ENCODE data around the gene RUNX2. TPM values are rescaled to one million over a fixed set of nuclear protein-coding genes. Genes with fewer than 3 reads are reported as not detected.

The RUNX2 gene
- total RNA-seq, 1 donor from 2014 or later: 26.1 TPM

DNA sequence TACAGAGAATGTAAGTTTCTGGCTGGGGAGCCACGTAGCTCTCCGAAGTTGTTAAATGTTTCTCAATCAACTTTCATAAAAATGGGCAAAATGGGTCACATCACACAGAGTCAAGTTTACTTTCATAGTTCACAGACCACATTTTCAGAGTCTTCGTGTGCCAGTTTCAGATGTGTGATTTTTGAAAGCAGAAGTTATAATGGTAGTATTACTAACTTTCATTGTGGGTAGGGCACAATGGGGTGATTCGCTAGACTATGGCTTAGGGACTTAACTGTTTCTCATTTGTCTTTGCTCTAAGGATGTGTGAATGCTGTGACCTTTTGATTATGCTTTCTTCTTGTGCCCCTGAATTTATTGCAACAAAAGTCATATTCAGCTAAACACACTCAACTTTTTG is 158.6 kb downstream of the RUNX2 start:
- FAIRE-seq (no peak), DNase-seq (ENCODE audit: low read depth) (no peak)
- peaks cover 51% of the 10 kb centered on the region for H3K79me2 ChIP-seq (ENCODE audit: insufficient read depth, low read length)
- Mint-ChIP-seq H3K27me3 (ENCODE audit: low read depth, unreplicated experiment) (no peaks in the 10 kb centered on the region), H3K4me3 (ENCODE audit: unreplicated experiment) (no peak overlapping the region), H3K27ac (ENCODE audit: unreplicated experiment) (no peak overlapping the region), H3K9me3 (ENCODE audit: unreplicated experiment) (no peaks in the 10 kb centered on the region), H3K36me3 (ENCODE audit: low read depth, unreplicated experiment) (peaks cover 9% of the 10 kb centered on the region), H3K4me1 (ENCODE audit: low read depth, unreplicated experiment) (peaks cover 31% of the 10 kb centered on the region)
- H3K36me3 ChIP-seq (ENCODE audit: insufficient read depth, low read length): no peaks in the 10 kb centered on the region
- H3K4me1 ChIP-seq (ENCODE audit: insufficient read depth, low read length): peaks cover 4% of the 10 kb centered on the region
- no peak overlapping the region for H2AFZ ChIP-seq (ENCODE audit: low read depth, low read length)
- TF ChIP-seq, protein P1, sequence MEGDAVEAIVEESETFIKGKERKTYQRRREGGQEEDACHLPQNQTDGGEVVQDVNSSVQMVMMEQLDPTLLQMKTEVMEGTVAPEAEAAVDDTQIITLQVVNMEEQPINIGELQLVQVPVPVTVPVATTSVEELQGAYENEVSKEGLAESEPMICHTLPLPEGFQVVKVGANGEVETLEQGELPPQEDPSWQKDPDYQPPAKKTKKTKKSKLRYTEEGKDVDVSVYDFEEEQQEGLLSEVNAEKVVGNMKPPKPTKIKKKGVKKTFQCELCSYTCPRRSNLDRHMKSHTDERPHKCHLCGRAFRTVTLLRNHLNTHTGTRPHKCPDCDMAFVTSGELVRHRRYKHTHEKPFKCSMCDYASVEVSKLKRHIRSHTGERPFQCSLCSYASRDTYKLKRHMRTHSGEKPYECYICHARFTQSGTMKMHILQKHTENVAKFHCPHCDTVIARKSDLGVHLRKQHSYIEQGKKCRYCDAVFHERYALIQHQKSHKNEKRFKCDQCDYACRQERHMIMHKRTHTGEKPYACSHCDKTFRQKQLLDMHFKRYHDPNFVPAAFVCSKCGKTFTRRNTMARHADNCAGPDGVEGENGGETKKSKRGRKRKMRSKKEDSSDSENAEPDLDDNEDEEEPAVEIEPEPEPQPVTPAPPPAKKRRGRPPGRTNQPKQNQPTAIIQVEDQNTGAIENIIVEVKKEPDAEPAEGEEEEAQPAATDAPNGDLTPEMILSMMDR (IDR thresholded peaks at IDR 0.05; ENCODE audit: insufficient read depth, low read depth, low read length): no peak
- no peaks in the 10 kb centered on the region for H3K27me3 ChIP-seq (ENCODE audit: insufficient read depth, low read length)
- no peaks in the 10 kb centered on the region for H3K9me3 ChIP-seq (ENCODE audit: insufficient read depth, low read depth, low read length)
- no peak overlapping the region for H3K4me3 ChIP-seq (ENCODE audit: insufficient read depth, low read depth, low read length)
- no peak overlapping the region for H3K9ac ChIP-seq (ENCODE audit: low read length)
- H3K27ac ChIP-seq (ENCODE audit: low read depth, low read length): no peak overlapping the region
- no peak overlapping the region for H3K4me2 ChIP-seq (ENCODE audit: low read length)
- H4K20me1 ChIP-seq (ENCODE audit: insufficient read depth, low read length): no peaks in the 10 kb centered on the region

GRCh38 chr6:45487645-45488044 is 159.5 kb downstream of the RUNX2 start:
- Histone ChIP-seq H3K36me3 (ENCODE audit: insufficient read depth, low read length) (peaks cover 8% of the 10 kb centered on the region), H3K9me3 (ENCODE audit: insufficient read depth, low read depth, low read length) (no peaks in the 10 kb centered on the region), H3K4me3 (ENCODE audit: insufficient read depth, low read depth, low read length) (no peak overlapping the region), H3K27me3 (ENCODE audit: insufficient read depth, low read length) (no peaks in the 10 kb centered on the region), H3K4me1 (ENCODE audit: insufficient read depth, low read length) (peaks cover 4% of the 10 kb centered on the region), H3K79me2 (ENCODE audit: insufficient read depth, low read length) (peaks cover 45% of the 10 kb centered on the region), H3K9ac (ENCODE audit: low read length) (no peak overlapping the region), H3K27ac (ENCODE audit: low read depth, low read length) (no peak overlapping the region), H3K4me2 (ENCODE audit: low read length) (no peak overlapping the region), H4K20me1 (ENCODE audit: insufficient read depth, low read length) (no peaks in the 10 kb centered on the region), H2AFZ (ENCODE audit: low read depth, low read length) (no peak overlapping the region)
- no peaks in the 10 kb centered on the region for H3K27me3 Mint-ChIP-seq (ENCODE audit: low read depth, unreplicated experiment)
- H3K4me1 Mint-ChIP-seq (ENCODE audit: low read depth, unreplicated experiment): peaks cover 28% of the 10 kb centered on the region
- peaks cover 9% of the 10 kb centered on the region for H3K36me3 Mint-ChIP-seq (ENCODE audit: low read depth, unreplicated experiment)
- no peak overlapping the region for H3K4me3 Mint-ChIP-seq (ENCODE audit: unreplicated experiment)
- no peak for FAIRE-seq
- H3K27ac Mint-ChIP-seq (ENCODE audit: unreplicated experiment): no peak overlapping the region
- DNase-seq (ENCODE audit: low read depth): no peak
- no peak for TF ChIP-seq EZH2 (IDR thresholded peaks at IDR 0.05; ENCODE audit: insufficient read depth, low read length)
- TF ChIP-seq, protein P1 (IDR thresholded peaks at IDR 0.05; ENCODE audit: insufficient read depth, low read depth, low read length): no peak
- H3K9me3 Mint-ChIP-seq (ENCODE audit: unreplicated experiment): no peaks in the 10 kb centered on the region

DNA sequence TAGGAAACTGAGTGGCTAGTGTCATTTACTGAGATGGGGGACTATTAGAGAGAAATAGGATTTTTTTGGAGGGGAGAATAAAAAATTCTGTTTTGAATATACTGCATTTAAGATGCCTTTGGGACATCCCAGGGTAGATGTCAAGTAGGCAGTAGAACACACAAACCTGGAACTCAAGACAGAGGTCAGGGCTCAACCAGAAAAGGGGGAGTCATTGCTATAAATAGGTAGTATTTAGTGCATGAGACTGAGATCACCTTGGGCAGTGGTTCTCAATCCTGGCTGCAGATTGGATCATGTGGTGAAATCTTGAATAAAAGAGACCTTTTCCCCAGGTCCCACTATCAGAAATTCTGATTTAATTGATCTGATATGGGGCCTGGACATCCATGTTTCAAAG is 160.1 kb downstream of the RUNX2 start:
- no peak overlapping the region for H2AFZ ChIP-seq (ENCODE audit: low read depth, low read length)
- FAIRE-seq: no peak
- Mint-ChIP-seq H3K9me3 (ENCODE audit: unreplicated experiment) (no peaks in the 10 kb centered on the region), H3K27me3 (ENCODE audit: low read depth, unreplicated experiment) (no peaks in the 10 kb centered on the region), H3K36me3 (ENCODE audit: low read depth, unreplicated experiment) (peaks cover 9% of the 10 kb centered on the region), H3K27ac (ENCODE audit: unreplicated experiment) (no peak overlapping the region), H3K4me1 (ENCODE audit: low read depth, unreplicated experiment) (peaks cover 23% of the 10 kb centered on the region), H3K4me3 (ENCODE audit: unreplicated experiment) (no peak overlapping the region)
- peaks cover 4% of the 10 kb centered on the region for H3K4me1 ChIP-seq (ENCODE audit: insufficient read depth, low read length)
- H3K79me2 ChIP-seq (ENCODE audit: insufficient read depth, low read length): peaks cover 46% of the 10 kb centered on the region
- H3K27me3 ChIP-seq (ENCODE audit: insufficient read depth, low read length): no peaks in the 10 kb centered on the region
- H3K4me2 ChIP-seq (ENCODE audit: low read length): no peak overlapping the region
- no peaks in the 10 kb centered on the region for H3K9me3 ChIP-seq (ENCODE audit: insufficient read depth, low read depth, low read length)
- no peak overlapping the region for H3K9ac ChIP-seq (ENCODE audit: low read length)
- H3K4me3 ChIP-seq (ENCODE audit: insufficient read depth, low read depth, low read length): no peak overlapping the region
- no peaks in the 10 kb centered on the region for H4K20me1 ChIP-seq (ENCODE audit: insufficient read depth, low read length)
- TF ChIP-seq, protein P1 (IDR thresholded peaks at IDR 0.05; ENCODE audit: insufficient read depth, low read depth, low read length): no peak
- TF ChIP-seq EZH2 (IDR thresholded peaks at IDR 0.05; ENCODE audit: insufficient read depth, low read length): no peak
- H3K36me3 ChIP-seq (ENCODE audit: insufficient read depth, low read length): peaks cover 8% of the 10 kb centered on the region
- no peak for DNase-seq (ENCODE audit: low read depth)
- H3K27ac ChIP-seq (ENCODE audit: low read depth, low read length): no peak overlapping the region
